Right renal cortex interstitium (tissue), 3 donors: ENCODE data around the gene TEKT5. TPM values are rescaled to one million over a fixed set of nuclear protein-coding genes. Genes with fewer than 3 reads are reported as not detected.
"Not testable (repeated sequence)": the region's sequence is repeated elsewhere in the genome, so short reads cannot be mapped to it uniquely, and the experiment has no call there.

Experiments used
- DNase-seq, 3 donors: peaks; one replicate each; pipeline ENCODE4 v3.0.0-alpha.2; 2013; ENCODE audit warnings: low read depth in 3 of 3, low spot score in 2 of 3
- polyA plus RNA-seq, 3 donors: library from polyadenylated mRNA; unstranded; fragments of 120-200 nt; gene quantifications; one replicate each; pipeline ENCODE4 v1.2.1, GENCODE V29; 2013; ENCODE audit not compliant: insufficient read length in 3 of 3

TEKT5 gene
- polyA plus RNA-seq, 3 donors: 0.10 to 0.24 (median 0.22) TPM

DNA sequence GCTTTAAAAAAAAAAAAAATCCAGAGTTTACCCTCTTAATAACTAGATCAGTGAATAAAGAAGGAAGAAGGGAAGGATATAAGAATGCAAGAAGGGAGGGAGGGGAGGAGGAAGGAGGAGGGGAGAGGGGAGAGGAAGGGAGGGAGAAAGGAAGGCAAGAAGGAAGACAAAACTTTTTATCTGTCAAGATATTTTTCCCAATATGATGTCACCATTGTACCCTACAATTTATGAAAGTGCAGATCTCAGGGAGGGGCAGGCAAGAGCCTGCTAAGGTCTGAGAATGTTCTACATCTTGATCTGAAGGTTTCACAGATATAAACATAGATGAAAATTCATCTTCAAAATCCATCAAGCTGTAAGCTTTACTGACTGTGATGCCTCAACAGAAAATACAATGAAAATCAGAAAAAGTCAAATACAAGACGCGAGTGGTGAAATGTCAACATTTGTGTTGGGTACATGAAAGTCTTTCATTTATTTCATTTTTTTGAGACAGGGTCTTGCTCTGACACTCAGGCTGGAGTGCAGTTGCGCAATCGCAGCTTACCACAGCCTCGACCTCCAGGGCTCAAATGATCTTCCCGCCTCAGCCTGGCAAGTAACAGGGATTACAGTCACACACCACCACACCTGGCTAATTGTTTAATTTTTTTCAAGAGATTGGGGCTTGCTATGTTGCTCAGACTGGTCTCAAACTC, 57.2 kb downstream of the TEKT5 start:
- DNase-seq: no peak

DNA sequence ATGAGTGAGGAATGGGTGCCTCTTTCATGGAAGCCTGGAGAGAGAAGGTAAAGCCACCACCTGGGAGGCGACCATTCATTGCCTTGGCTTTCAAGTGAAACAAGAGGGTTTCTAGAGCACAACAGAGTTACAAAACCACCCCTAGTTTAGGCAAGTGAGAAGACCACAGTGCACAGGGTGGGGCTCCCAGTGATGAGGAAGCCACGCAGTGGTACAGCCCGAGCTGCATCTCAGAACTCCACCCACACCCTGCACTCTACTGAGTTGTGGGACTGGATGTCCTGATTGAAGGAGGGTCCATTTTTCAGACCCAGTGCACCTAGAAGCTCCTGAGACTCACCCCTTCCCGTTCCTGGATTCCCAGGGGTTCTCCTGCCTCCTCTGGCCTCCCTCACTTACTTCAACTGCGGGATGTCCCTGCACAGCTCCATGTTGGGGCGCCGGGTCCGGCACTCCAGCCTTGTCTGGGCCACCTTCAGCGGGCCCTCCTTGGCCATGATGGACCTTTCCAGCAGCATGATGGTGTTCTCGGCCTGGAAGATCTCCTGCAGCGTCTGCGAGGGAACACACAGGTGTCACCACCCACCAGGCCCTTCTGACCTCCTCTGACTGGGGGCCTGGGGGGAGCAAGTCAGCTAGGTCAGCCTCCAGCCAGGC, 59.2 kb downstream of the TEKT5 start:
- DNase-seq: no peak

GRCh38 chr16:10633429-10633828, 61.3 kb downstream of the TEKT5 start:
- DNase-seq: not testable (repeated sequence)

DNA sequence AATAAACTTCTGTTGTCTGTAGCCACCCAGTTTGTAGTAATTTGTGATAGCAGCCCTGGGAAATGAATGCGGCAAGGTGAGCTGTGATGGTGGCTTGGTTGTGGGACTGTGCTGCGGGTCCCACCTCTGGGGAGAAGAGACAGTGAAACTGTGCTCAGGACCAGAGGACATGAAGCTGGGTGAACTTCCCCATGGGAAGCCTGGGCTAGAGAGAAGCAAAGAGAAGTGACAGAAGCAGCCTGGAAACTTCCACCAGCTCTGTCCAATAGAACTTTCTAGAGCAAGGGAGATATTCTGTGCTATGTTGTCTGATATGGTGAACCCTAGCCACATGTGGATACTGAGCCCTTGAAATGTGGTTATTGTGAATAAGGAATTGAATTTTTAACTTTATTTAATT, 62.8 kb downstream of the TEKT5 start:
- DNase-seq: no peak

GRCh38 chr16:10629592-10629963, 65.2 kb downstream of the TEKT5 start:
- DNase-seq: no peak

DNA sequence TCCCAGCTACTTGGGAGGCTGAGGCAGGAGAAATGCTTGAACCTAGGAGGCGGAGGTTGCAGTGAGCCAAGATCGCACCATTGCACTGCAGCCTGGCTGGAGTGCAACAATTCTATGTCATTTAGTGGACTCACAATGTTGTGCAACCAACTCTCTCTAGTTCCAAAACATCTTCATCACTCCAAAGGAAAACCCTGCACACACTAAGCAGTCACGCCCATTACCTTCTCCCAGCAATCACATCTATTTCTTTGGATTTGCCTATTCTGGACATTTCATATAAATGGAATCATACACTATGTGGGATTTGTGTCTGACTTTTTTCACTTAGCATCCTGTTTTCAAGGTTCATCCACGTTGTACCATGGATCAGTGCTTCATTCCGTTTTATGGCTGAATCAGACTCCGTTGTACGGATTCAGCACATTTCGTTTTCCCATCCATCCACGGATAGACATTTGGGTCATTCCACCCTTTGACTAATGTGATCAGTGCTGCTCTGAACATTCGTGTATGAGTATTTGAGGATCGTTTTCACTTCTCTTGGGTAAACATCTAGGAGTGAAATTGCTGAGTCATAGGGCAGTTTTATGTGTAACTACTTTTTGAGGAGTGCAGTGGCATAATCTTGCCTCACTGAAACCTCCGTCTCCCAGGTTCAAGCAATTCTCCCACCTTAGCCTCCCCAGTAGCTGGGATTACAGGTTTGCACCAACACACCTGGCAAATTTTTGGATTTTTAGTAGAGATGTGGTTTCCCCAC, 69.0 kb downstream of the TEKT5 start:
- DNase-seq: no peak

DNA sequence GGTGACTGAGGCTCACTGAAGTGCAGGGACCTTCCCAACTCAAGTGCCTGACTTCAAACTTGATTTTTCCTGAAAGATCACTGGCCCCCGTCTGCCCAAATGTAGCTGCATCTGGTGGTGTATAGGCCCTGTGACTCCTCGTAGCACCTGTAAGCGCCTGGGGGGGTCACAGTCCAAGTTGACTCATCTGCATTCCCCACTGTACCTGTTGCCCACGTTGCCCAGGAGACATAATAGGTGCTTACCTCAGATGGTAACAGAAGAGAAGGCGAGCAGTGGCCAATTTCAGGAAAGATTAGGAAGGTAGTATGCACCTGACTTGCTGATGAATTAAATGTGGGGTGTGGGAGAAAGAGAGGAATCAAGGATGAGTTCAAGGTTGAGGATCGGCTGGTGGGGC, 70.2 kb downstream of the TEKT5 start:
- DNase-seq: no peak

DNA sequence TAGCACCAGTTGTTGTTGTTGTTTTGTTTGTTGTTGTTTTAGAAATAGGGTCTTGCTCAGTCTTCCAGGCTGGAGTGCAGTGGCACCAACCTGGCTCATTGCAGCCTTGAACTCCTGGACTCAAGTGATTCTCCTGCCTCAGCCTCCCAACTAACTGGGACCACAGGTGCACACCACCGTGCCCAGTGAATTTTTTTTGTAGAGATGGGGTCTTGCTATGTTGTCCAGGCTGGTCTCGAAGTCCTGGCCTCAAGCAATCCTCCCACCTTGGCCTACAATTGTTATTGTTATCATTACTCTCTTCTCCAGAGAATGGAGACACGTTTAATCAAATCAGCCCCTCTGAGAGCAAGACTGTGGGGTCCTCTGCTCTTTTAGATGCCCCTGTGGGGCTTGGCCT, 71.7 kb downstream of the TEKT5 start:
- no peak for DNase-seq

DNA sequence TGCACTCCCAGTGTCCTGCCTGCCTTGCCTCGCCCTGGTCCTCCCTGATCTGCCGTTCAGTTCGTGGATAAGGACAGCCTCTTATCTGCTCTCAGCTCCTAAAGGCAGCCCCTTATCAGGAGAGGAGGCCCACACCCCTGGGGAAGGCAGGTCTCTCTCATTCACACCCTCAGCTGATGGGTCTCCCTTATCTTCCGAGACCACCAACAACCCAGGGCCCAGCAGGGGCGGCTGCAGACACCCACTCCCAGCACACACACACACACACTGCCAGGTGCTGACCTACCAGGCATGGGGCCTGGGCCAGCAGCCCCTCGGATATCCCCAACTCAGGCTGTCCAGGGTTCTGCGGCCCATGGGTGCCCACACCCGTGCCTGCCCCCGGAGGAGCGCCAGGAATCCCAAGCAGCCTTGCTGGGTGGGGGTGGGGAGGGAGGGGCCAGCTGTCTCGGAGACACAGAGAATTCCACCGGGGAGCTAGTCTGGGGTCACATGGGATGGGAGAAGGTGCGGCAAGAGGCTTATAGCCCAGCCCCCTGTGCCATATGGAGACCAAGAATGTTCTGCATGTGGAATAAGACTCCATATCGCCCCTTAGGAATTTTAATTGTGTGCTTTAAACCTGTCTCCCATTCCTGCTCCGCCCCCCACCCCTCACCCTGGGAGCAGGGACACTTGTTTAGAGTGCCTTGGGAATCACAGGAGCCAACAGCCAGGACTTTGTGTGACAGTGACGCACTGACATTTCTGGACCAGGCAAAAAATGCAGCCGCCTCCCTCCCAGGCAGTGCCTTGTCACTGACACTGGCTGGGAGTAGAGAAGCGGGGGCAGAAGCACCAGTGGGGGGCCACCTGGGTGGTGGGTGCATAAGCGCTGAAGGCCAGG, 72.5 kb downstream of the TEKT5 start:
- no peak for DNase-seq

- DNase-seq: not testable (repeated sequence)
These were observed 73.3 kb downstream of the TEKT5 start for GRCh38 chr16:10621216-10621949.

- no peak for DNase-seq
These were observed 74.6 kb downstream of the TEKT5 start for GRCh38 chr16:10620120-10620519.

DNA sequence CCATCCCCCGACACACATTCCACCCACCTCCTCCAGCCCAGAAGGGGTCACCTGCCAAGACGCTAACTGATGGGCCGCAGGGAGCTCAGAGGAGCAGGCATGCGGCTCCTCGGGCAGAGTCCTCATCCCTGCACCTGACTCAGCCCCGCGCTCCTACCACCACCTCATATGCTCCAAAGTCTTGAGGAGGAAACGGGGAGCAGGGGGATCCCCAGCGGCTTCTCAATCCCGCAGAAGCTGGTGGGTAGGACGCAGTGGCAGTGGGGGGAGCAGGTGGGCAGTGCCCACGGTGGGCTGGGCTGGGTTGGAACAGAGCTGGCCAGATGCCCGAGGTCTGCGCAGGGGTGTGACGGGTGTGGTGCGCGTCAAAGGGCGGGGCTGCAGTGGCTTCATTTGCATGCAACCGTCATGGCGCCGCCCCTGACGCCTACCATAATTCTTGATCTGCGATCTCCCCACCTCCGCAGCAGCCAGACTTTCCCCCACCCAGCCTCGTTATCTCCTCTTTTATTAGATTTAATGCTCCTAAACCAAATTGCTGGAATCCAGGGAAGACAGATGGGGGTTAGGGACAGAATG, 75.4 kb downstream of the TEKT5 start:
- DNase-seq: no peak

GRCh38 chr16:10618710-10619209, 76.0 kb downstream of the TEKT5 start:
- no peak for DNase-seq

GRCh38 chr16:10617662-10618420, 76.9 kb downstream of the TEKT5 start:
- no peak for DNase-seq

DNA sequence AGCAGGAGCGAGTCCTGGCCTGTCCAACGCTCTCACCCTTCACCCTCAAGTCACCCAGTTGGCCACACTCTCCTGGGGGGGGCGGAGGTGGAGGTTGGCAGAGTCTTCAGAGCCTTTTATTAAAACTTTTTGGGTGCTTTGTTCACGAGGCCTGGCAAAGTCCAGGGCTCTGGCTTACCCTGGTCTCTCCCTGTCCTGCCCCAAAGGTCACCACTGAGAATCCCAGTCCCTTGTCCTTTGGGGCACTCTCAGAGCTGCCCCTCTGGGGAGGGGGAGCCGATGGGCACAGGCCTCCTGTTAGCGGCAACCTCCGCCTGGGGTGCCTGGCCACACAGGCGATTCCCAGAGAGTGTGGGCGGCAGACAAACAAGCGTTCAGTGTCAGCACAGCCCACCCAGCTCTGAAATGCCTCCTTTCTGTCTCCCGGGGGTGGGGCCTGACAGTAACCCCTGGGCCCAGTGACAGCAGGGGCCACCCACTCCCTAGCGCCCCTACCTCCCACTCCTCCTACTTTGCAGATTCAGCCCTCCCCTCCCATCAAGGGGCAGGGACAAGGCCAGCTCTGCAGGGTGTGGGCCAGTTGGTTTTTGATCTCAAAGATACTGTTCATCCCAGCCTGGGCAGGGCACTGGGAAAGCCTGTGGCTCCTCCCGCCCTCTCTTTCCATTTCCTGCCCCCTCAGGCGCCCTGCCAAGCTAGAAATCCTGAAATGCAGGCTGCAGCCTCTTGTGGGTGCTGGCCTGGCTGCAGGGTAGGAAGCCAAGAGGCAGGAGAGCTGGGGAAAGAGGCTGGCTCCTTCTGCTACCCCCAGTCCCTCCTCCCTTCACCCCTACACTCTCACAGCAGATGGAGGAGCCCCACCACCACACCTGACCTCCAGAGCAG, 77.7 kb downstream of the TEKT5 start:
- no peak for DNase-seq

- no peak for DNase-seq
These were observed 78.3 kb downstream of the TEKT5 start for GRCh38 chr16:10616419-10616755.

GRCh38 chr16:10614685-10615084, 80.0 kb downstream of the TEKT5 start:
- DNase-seq: no peak
